GM04503 (cell line): Measurements from ENCODE around the gene GSK3B.

ENCODE experiments used
- DNase-seq: peaks from one replicate; pipeline ENCODE4 v3.0.0-alpha.2; 2012; ENCODE audit warnings: low read depth

Gene GSK3B

DNA sequence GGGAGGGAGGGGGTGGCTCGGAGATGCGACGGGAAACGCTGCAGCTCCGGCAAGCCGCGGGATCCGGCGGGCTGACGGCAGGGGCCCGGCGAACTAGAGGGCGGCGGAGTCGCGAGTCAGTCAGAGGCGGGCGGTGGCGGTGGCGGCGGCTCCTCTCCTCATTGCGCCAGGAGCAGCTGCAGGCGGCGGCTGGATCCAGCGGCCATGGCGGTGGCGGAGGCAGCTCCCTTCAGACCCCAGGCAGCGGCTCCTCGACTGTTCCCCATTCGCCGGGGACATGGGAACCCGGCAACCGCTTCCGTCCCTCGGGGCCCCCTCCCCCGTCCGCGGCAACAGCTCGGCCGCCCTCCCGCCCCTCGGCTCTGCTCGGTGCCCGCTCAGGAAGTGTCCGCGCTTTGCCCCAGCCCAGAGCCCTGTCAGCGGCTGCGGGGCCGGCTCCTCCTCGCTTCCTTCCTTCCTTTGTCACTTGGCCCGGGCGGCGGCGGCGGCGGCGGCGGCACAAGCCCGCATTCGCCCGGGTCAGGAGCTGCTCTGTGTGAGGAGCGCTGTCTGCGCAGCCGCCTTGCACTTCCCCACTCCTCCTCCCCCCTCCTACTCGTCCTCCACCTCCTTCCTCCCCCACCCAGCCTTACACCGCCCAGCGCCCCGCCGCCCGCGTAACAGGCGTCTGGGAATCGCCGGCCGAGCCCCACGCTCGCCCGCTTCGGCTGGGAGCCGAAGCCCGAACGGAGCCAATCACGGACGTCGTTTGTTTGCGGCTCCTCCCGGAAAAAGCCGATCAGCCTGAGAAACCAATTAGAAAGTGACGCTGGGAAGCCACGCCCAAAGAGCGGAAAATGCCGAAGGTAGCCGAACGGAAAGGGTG, at the start of gene GSK3B:
Gene GSK3B, minus strand, starts transcription at position 537 of the 865 bp plus-strand sequence. CDS start 1,013 bp downstream, outside the sequence.
- no peak for DNase-seq

DNA sequence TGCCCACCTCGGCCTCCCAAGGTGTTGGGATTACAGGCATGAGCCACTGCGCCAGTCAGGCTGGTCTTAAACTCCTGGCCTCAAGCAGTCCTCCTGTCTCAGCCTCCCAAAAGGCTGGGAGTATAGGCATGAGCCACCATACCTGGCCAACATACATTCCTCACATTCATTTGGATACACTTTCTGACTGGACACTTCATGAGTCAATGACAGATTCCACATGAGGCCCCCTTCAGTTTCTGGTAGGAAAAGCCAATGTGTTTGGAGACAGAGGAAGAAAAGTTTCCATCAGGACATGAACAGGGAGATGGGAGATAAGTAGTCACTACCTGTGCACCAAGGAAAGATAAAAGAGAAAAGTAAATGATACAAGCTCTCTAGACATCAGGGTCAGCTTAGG, 49.4 kb upstream of the GSK3B start:
- no peak for DNase-seq

DNA sequence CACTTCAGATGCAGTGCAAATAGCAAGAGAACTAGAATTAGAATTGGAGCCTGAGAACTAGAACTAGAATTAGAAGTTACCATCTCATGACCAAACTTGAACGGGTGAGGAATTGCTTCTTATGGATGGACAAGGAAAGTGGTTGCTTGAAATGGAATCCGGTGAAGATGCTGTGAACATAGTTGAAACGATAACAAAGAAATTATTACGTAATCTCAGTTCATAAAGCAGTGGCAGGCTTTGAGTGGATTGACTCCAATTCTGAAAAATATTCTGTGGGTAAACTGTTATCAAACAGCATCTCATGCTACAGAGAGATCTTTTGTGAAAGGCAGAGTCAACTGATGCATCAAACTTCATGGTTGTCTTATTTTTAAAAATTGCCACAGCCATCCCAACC, 48.0 kb upstream of the GSK3B start:
- DNase-seq: no peak

DNA sequence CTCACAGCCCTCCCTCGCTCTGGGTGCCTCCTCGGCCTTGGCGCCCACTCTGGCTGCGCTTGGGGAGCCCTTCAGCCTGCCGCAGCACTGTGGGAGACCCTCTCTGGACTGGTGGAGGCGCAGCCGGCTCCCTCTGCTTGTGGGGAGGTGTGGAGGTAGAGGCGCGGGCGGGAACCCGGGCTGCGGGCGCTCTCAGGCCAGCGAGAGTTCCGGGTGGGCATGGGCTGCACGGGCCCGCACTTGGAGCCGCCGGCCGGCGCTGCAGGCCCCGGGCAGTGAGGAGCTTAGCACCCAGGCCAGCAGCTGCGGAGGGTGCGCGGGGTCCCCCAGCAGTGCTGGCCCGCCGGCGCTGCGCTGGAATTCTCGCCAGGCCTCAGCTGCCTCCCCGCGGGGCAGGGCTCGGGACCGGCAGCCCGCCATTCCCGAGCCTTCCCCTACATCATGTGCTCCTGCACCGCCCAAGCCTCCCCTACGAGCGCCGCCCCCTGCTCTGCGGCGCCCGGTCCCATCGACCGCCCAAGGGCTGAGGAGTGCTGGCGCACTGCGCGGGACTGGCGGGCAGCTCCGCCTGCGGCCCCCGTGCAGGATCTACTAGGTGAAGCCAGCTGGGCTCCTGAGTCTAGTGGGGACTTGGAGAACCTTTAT, 46.0 kb upstream of the GSK3B start:
- no peak for DNase-seq

DNA sequence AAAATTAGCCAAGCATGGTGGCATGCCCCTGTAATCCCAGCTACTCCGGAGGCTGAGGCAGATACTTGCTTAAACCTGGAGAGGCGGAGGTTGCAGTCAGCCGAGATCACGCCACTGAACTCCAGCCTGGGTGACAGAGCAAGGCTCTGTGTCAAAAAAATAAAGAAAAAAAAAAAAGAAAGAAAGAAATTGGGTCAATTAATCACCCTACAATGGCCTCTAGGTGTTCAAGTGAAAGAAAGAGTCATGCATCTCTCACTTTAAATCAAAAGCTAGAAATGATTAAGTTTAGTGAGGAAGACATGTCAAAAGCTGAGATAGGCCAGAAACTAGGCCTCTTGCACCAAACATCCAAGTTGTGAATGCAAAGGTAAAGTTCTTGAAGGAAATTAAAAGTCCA, 44.9 kb upstream of the GSK3B start:
- DNase-seq: no peak

DNA sequence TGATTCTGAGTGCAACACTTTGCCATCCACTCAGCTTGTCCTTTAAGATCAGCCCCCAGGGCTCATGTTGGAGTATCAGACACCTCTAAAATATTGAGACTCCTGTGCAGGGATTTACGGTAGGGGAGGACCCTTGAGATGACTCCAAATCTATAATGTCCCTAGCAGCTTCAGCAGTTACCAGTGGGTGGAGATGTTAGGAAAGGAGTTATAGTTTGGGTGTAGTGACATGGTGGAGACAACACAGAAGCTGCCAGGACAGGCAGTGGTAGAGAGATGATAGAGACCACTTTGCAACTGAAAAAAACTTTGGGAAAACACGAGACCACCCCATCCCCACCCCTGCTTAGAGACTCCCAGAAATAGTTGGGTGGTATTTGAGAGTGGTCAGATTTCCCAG, 43.3 kb upstream of the GSK3B start:
- DNase-seq: no peak

DNA sequence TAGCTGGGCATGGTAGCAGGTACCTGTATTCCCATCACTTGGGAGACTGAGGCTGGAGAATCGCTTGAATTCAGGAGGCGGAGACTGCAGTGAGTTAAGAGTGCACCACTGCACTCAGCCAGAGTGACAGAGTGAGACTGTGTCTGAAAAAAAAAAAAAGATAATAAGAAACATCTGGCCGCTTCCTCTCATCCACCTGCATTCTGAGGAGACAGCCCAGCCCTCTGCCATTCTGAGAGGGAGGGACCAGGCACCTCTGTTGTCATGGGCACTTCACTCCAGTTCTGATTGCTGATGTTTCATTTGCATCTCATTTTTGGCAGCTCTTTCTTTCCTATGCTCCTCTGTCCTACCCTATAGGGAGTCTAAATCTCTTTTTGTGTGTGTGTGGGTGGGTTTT, 36.4 kb upstream of the GSK3B start:
- DNase-seq: no peak

DNA sequence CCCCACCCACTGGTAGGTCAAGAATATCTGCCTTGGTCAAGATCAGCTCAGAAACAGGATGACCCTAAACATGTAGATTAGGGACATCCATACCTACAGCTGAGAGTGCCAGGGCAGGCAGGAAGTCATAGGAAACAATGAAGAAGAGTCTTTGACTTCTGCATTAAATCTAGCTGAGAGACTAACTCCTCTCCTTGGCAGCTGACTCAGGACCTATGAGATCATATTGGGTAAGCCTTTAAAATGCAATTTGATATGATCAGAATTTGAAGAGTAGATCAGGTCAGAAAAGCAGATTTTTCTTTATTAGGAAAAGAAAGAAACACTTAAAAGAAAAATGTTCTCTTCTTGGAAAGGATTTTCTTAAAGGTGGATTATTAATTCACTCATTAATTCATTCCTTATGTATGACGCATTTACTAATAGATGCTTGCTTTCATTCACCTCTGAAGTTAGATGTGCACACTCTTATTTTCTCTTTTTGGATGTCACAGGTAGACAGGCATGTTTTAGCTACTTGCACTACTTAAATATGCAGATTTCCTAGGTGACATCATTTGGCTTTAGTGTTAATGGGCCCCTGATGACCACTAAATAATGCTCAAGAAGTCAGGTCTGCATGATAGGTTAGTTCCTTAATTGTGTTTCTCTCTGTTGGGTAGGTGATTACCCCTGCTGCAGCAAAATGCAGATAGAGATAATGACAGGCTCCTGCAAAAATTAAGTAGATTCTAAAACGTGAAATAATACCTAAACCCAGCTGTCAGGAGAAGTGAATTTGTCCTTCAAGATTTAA, 35.7 kb upstream of the GSK3B start:
- no peak for DNase-seq

DNA sequence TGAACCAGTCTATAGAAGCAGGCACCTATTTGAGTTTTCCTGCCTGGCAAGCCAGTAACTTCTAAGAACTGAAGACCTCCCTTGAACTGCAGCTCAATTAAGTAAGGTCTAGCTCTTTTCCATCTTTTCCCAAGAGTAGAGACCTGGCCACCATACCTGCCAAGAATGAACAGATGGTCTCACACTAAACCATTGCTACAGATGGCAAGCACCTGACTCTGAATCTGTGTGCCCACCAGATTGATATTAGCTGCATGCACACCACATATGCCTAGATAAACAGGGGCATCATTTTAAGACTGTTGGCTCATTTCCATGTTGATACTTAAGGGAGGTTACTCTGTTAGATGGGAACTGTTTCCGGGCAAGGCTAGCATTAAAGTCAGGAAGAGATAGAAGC, 34.8 kb upstream of the GSK3B start:
- DNase-seq: no peak

DNA sequence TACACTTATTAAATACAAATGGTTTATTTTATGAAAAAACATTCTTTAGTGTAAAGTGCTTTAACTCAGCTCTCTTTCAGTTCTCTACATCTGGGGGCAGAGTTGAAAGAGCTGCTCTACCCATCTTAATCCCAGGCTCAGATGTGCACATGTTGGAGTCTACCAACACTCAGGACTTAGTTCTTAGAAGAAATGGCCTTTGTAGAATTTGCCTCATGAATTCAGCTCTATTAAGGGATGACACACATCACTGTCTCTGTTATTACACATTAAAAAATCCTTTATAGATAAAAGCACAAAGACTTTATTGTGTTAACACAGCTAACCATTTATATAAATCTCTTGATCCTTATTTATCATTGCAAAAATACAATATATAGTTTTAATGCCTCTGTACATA, 31.7 kb upstream of the GSK3B start:
- no peak for DNase-seq

DNA sequence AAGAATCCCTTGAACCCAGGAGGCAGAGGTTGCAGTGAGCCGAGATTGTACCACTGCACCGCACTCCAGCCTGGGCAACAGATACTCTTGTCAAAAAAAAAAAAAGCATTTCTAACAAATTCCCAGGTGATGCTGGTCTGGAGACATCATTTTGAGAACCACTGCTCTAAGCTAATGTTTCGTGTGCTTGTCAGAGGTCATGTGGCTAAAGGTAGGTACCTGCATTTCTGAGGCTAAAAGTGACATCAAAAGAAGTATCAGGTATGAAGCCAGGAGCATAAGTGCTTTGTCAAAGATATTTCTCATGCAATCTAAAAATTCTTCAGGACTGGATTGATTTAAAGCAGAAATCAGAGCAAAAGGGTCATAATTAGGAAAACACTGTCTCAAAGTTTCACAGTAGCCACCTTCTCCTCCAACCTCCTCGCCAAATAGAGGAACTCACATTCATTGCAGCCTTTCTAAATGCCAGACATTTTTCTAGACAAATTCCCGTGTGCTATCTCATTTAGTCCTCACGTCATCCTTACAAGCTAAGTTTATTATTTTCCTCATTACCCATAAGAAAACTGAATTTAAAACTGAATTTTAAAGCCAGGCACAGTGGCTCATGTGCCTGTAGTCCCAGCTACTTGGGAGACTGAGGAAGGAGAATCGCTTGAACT, 25.7 kb upstream of the GSK3B start:
- DNase-seq: no peak

DNA sequence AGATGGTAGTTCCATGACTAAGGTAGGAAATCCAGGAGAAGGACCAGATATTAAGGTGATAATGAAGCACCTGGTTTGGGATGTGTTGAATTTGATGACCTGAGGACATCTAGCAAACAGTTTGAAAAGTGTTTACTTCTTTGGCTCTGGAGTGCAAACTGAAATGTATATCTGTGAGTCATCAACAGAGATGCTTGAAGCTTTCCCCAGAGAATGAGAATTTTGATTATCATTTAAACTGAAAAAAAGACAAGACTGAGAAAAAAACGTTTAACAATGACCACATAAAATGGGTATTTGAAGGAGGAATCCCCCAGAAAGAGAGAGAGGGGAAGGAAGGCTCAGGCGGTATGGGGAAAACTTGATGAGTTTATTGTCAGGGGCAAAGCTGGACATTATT, 20.7 kb upstream of the GSK3B start:
- no peak for DNase-seq

DNA sequence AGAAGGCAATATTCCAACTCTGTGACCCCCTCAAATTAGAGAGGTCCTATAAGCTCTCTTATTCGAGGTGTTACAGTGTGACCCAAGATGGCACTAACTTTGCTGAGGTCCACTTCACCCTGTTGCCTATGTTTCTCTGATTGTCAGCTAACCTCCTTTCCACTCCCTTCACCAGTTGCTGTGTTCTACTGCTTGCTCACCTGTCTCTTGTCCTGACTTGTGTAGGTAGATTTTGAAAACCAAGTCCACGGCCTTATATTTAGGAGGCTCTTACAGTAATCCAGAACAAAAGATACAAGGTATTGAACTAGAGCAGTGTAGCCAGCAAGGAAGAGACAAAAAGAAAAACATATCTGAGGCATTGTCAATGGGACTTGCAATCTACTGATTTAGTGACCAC, 20.1 kb upstream of the GSK3B start:
- no peak for DNase-seq

DNA sequence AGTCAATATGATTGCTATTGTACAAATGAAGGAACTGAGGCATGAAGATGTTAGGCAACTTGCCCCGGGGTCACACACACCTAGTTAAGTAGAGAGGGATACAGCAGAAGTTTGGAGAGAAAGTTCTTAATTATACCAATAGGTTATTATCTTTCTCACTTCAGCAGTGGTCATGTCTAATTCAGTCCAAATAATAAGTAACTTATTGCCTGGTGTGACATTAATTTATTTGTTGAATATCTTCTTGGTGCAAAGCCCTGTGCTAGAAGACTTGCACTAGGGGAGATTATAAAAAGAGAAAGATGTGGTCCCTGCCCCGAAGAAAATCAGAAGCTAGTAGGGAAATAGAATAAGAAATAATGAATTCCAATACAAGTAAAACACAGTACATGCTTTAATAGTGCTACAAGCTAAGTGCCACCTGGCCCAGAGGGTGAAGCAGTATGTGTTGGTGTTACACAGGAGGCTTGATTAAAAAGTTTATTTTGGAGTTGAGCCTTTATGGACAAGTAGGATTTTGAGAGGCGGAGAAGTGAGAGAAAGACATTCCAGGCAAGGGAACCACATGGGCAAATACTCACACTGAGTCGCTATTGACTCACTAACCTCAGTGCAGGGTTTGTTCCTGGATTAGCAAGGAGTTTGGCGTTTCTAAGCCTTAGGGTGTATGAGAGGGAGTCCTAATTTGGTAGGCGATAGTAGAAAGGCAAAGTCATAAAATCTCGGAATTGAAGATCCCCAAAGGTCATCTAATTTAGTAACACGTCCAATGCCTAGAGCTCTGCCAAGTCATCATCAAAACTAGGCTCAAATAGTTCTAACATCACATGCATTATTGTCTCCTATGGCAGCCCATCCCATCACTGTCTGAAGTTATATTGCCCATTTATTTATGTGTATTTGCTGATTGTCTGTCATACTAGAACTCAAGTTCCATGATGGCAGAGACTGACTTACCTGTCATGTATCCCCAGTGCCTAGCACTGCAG, 19.2 kb upstream of the GSK3B start:
- DNase-seq: peak; percentile 69

DNA sequence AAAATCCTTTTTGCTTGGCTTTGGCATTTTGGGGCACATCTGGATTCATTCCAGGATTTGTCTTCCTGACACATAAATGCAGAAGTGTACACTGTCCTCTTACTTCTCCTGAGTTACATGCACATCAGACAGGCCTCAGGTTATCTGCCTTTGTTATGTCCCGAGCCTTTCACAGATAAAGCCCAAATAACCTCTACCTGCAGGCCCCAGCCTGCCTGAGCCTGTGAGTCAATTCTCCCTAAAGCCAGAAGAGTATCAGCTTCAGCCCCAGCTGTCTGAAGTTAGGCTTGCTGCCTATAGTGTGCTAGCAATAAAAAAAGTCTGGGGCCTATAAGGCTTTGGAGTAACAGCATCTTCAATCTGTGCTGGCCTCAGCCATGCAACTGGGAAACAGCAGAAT, 17.7 kb upstream of the GSK3B start:
- DNase-seq: no peak

DNA sequence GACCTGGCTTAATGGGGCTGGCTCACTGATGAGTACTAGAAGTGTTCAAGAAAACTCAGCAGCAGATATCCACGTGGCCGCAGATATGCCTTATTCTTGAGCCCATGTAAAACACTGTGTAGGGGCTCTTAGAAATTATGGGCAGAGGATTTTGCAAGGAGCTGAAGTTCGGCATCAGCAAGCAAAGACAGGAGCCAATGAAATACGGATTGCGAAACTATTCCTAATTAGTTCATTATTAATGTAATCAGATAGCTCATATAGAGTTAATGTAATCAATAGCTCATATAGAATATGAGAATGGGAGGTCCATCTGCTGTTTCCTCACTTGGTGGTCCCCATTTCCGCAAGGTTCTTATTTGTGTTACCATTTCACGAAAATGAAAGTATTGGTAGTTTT, 9.0 kb upstream of the GSK3B start:
- DNase-seq: no peak

DNA sequence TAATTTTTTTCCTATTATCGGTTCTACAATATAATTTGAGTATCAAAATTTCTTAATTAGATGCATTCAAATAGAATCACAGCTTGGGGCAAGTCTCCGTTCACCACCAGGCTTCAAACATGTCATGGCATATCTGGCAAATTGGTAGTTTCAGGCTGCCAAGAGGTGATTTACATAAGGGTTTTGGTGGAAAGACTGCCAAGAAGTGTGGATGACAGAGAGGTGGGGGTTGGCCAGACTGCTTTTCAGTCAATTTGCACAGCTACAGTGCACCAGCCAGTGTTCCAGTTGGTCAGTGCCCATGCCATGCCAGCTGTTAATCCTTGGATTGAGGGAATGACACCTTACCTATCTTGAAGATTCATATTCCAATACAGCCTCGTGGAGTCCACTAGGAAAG, 8.4 kb upstream of the GSK3B start:
- no peak for DNase-seq

DNA sequence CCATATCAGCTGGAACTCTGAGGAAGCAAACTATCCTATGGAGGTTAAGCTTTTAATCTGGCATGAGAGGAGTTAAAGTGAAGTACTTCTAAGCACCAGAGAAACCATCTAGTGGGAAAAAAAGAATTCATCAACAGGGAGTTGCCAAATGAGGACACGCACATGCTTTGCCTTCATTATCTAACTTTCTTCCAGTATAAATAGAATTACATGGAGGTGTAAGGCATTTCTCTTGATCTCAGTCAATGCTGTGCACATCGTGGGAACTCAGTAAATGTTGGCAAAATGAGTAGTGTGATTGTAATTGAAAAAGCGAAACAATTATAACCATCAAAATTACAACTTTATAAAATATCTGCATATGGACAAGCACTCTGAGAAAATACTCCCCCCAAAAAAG, 8.0 kb upstream of the GSK3B start:
- no peak for DNase-seq

DNA sequence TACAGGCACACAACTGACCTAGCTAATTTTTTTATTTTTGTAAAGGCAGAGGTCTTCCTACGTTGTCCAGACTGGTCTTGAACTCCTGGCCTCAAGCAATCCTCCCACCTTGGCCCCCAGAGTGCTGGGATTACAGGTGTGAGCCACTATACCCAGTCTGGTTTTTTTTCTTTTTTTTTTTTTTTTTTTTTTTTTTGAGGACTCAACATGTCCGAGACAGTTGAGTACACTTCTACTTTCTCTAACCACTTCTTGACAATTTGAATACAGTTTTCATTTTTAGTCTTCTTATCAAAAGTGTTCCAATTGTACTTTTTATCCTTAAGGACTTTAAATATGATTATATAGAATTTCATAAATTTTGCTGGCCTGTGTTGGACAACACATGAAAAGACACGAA, 7.4 kb upstream of the GSK3B start:
- DNase-seq: no peak

DNA sequence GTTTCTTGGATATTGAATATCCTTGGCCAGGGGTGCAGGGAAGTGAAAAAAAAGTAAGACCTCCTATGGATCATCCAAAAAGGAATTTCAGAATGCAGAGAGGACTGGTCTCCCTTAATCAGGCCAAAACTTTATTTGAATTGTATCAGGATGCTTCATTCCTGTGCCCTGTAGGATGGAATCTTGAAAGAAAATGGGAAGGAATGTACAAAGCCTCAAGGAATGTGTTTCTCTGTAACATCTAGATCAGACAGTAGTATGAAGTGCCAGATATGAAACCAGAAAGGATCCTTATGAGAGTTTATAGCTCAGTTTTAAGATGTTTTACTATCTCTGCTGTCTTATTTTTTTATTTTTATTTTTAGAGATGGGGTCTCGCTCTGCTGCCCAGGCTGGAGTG, 6.5 kb upstream of the GSK3B start:
- peak; percentile 47 for DNase-seq

DNA sequence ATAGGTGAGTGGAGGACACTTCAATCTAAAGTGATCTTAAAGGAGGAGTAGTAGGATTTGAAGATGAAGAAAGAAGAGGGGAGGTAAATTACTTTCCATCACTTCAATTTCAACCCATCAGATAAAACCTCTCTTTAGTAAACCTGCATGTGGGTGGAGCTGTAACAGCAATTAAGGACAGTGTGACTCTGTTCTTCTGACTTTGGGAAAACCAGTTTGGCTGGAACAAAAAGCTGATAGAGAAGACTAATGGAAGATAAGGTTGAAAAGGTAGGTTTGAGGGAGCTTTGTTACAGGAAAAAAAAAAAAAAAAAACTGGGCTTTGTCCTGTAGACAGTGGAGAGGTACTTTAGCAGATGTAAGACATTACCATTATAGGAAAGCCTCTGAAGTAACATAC, 4.5 kb upstream of the GSK3B start:
- no peak for DNase-seq
